Stimulated activated effector memory CD8-positive, alpha-beta T cell treated with anti-CD3 and anti-CD28 coated beads, Interleukin-12 subunit alpha, Interleukin-12 subunit beta, amount 100 ng/mL, for 72 hours (primary cell): Measurements from ENCODE around the gene RPL13A.
A peak's percentile ranks its signal among the peaks of the same experiment; 100 is the strongest.

ENCODE experiments used
- ATAC-seq: fragments of 150-1000 bp; cut with Tn5 transposase; 2 replicates; pipeline ENCODE4 v1.10.0; 2021
- DNase-seq, 2 donors: peaks; one replicate each; pipeline ENCODE4 v3.0.0; 2021 to 2022; ENCODE audit warnings: low spot score in 2 of 2
- H3K27ac Mint-ChIP-seq: one replicate; pipeline ENCODE4 v1.8.0; 2022; ENCODE audit warnings: mild to moderate bottlenecking, mixed read lengths
- H3K36me3 Mint-ChIP-seq: one replicate; pipeline ENCODE4 v1.8.0; 2022; ENCODE audit warnings: mild to moderate bottlenecking, mixed read lengths
- H3K4me1 Mint-ChIP-seq: one replicate; pipeline ENCODE4 v1.8.0; 2022; ENCODE audit warnings: mixed read lengths
- H3K4me3 Mint-ChIP-seq: one replicate; pipeline ENCODE4 v1.8.0; 2022; ENCODE audit warnings: mild to moderate bottlenecking, mixed read lengths
- H3K9me3 Mint-ChIP-seq: one replicate; pipeline ENCODE4 v1.8.0; 2022; ENCODE audit warnings: mixed read lengths

Gene RPL13A

GRCh38 chr19:49502866-49503581, 15.6 kb downstream of the RPL13A start:
- Mint-ChIP-seq H3K27ac (peak overlapping the region; percentile 99), H3K9me3 (no peaks in the 10 kb centered on the region), H3K4me3 (no peak overlapping the region), H3K36me3 (peaks cover 31% of the 10 kb centered on the region), H3K4me1 (peaks cover 44% of the 10 kb centered on the region)
- no peak for DNase-seq
- ATAC-seq: peak; percentile 38

- H3K4me1 Mint-ChIP-seq: peaks cover 41% of the 10 kb centered on the region
- H3K9me3 Mint-ChIP-seq: no peaks in the 10 kb centered on the region
- DNase-seq: no peak
- peaks cover 26% of the 10 kb centered on the region for H3K36me3 Mint-ChIP-seq
- no peak for ATAC-seq
- H3K27ac Mint-ChIP-seq: no peak overlapping the region
- no peak overlapping the region for H3K4me3 Mint-ChIP-seq
These were observed 16.2 kb downstream of the RPL13A start for GRCh38 chr19:49503582-49503962.

- H3K4me3 Mint-ChIP-seq: no peak overlapping the region
- H3K27ac Mint-ChIP-seq: no peak overlapping the region
- no peaks in the 10 kb centered on the region for H3K9me3 Mint-ChIP-seq
- peak; percentile 73 to 86 for DNase-seq
- H3K36me3 Mint-ChIP-seq: peaks cover 6% of the 10 kb centered on the region
- ATAC-seq: peak; percentile 84
- H3K4me1 Mint-ChIP-seq: peaks cover 20% of the 10 kb centered on the region
These were observed 19.2 kb downstream of the RPL13A start for GRCh38 chr19:49506575-49507105.

GRCh38 chr19:49507803-49508494, 20.5 kb downstream of the RPL13A start:
- H3K4me3 Mint-ChIP-seq: no peak overlapping the region
- no peaks in the 10 kb centered on the region for H3K9me3 Mint-ChIP-seq
- H3K27ac Mint-ChIP-seq: no peak overlapping the region
- H3K4me1 Mint-ChIP-seq: peaks cover 23% of the 10 kb centered on the region
- peaks cover 10% of the 10 kb centered on the region for H3K36me3 Mint-ChIP-seq
- no peak for DNase-seq
- no peak for ATAC-seq

GRCh38 chr19:49512970-49513745, 25.8 kb downstream of the RPL13A start:
- H3K9me3 Mint-ChIP-seq: no peaks in the 10 kb centered on the region
- peaks cover 10% of the 10 kb centered on the region for H3K36me3 Mint-ChIP-seq
- peak; percentile 78 for ATAC-seq

GRCh38 chr19:49513746-49514118, 26.3 kb downstream of the RPL13A start:
- peak overlapping the region; percentile 89 for H3K27ac Mint-ChIP-seq
- peaks cover 10% of the 10 kb centered on the region for H3K36me3 Mint-ChIP-seq
- no peaks in the 10 kb centered on the region for H3K9me3 Mint-ChIP-seq
- H3K4me1 Mint-ChIP-seq: peaks cover 36% of the 10 kb centered on the region
- ATAC-seq: no peak
- H3K4me3 Mint-ChIP-seq: peak overlapping the region; percentile 78
- no peak for DNase-seq

More at GRCh38 chr19:49512970-49513745, 25.8 kb downstream of the RPL13A start:
- Mint-ChIP-seq H3K27ac (peak overlapping the region; percentile 89), H3K4me3 (peak overlapping the region; percentile 78), H3K4me1 (peaks cover 36% of the 10 kb centered on the region)
- peak in 1 of 2 donors; percentile 60 for DNase-seq

GRCh38 chr19:49514151-49514550, 26.7 kb downstream of the RPL13A start:
- H3K4me1 Mint-ChIP-seq: peaks cover 36% of the 10 kb centered on the region
- H3K36me3 Mint-ChIP-seq: peaks cover 10% of the 10 kb centered on the region
- no peak for DNase-seq
- no peaks in the 10 kb centered on the region for H3K9me3 Mint-ChIP-seq
- H3K27ac Mint-ChIP-seq: peak overlapping the region; percentile 89
- H3K4me3 Mint-ChIP-seq: peak overlapping the region; percentile 78
- ATAC-seq: no peak

GRCh38 chr19:49515767-49516166, 28.4 kb downstream of the RPL13A start:
- ATAC-seq: no peak
- H3K27ac Mint-ChIP-seq: peak overlapping the region; percentile 4
- H3K36me3 Mint-ChIP-seq: peaks cover 10% of the 10 kb centered on the region
- H3K4me3 Mint-ChIP-seq: no peak overlapping the region
- peaks cover 36% of the 10 kb centered on the region for H3K4me1 Mint-ChIP-seq
- no peak for DNase-seq
- no peaks in the 10 kb centered on the region for H3K9me3 Mint-ChIP-seq

- DNase-seq (no peak), ATAC-seq (no peak)
- H3K27ac Mint-ChIP-seq: no peak overlapping the region
- H3K4me1 Mint-ChIP-seq: peaks cover 21% of the 10 kb centered on the region
- H3K36me3 Mint-ChIP-seq: no peaks in the 10 kb centered on the region
- H3K9me3 Mint-ChIP-seq: no peaks in the 10 kb centered on the region
- H3K4me3 Mint-ChIP-seq: no peak overlapping the region
These were observed 30.6 kb downstream of the RPL13A start for GRCh38 chr19:49518033-49518432.

GRCh38 chr19:49520705-49521319, 33.4 kb downstream of the RPL13A start:
- Mint-ChIP-seq H3K4me3 (no peak overlapping the region), H3K36me3 (no peaks in the 10 kb centered on the region), H3K9me3 (no peaks in the 10 kb centered on the region), H3K4me1 (peaks cover 3% of the 10 kb centered on the region), H3K27ac (no peak overlapping the region)
- no peak for DNase-seq
- no peak for ATAC-seq

GRCh38 chr19:49524812-49525455, 37.5 kb downstream of the RPL13A start:
- H3K4me3 Mint-ChIP-seq: no peak overlapping the region
- H3K27ac Mint-ChIP-seq: peak overlapping the region; percentile 11
- peaks cover 16% of the 10 kb centered on the region for H3K4me1 Mint-ChIP-seq
- ATAC-seq: no peak
- no peak for DNase-seq
- peaks cover 6% of the 10 kb centered on the region for H3K36me3 Mint-ChIP-seq
- H3K9me3 Mint-ChIP-seq: no peaks in the 10 kb centered on the region

- Mint-ChIP-seq H3K36me3 (peaks cover 6% of the 10 kb centered on the region), H3K4me1 (peaks cover 22% of the 10 kb centered on the region), H3K4me3 (peak overlapping the region; percentile 77), H3K27ac (peak overlapping the region; percentile 87), H3K9me3 (no peaks in the 10 kb centered on the region)
- ATAC-seq (no peak), DNase-seq (no peak)
These were observed 40.9 kb downstream of the RPL13A start for GRCh38 chr19:49528211-49528771.

- DNase-seq (no peak), ATAC-seq (no peak)
- H3K27ac Mint-ChIP-seq: no peak overlapping the region
- H3K4me3 Mint-ChIP-seq: no peak overlapping the region
- peaks cover 11% of the 10 kb centered on the region for H3K36me3 Mint-ChIP-seq
- no peaks in the 10 kb centered on the region for H3K9me3 Mint-ChIP-seq
- H3K4me1 Mint-ChIP-seq: peaks cover 40% of the 10 kb centered on the region
These were observed 43.3 kb downstream of the RPL13A start for GRCh38 chr19:49530708-49531107.
